Stimulated activated CD4-positive, alpha-beta T cell treated with anti-CD3 and anti-CD28 coated beads, Interleukin-2, amount 100 ng/mL, for 48 hours (primary cell): ENCODE measurements around the gene PHF2.
A peak's percentile ranks its signal among the peaks of the same experiment; 100 is the strongest.

Experiments
- DNase-seq, 2 donors: peaks; one replicate each; pipeline ENCODE4 v3.0.0-alpha.2; 2020

The PHF2 gene

GRCh38 chr9:93682155-93682968 is 106.0 kb downstream of the PHF2 start:
- DNase-seq = peak; percentile 65 to 70

DNA sequence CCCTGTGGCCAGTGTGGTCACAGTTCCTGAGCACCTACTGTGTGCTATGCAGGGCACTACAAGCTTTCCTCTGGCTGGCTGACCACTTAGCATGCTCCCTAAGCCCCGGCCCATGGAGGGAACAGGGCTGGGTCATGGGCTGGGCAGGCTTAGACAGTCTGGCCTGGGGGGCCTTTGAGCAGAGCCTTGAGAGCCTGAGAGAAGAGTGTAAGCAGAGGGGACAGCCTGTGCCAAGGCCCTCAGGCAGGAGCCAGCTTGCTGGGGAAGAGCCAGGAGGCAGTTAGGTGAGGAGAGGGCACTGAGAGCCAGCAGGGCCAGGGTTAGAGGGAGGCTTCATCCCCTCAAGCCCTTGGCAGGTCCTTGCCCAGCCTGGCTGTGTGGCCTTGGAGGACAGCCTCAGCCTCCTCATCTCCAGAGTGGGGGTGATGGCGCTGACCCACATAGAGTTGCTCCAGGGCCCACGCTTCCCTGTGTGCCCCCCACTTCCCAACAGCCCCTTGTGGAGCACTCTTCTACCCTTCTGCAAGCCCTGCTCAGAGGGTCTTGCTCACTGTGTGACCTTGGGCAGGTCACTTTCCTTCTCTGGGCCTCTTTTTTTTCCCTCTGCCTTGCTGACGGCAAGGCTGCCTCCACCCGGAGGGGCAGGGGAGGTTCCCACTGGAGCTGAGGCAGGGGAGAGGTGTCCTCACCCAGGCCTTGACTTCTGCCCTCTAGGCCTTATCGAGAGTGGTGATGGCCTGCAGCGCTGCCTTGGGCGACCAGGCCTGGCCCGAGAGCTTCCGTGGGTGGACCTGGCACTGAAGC is 107.1 kb downstream of the PHF2 start:
- DNase-seq = no peak

GRCh38 chr9:93684161-93684765 is 107.9 kb downstream of the PHF2 start:
- DNase-seq = no peak

DNA sequence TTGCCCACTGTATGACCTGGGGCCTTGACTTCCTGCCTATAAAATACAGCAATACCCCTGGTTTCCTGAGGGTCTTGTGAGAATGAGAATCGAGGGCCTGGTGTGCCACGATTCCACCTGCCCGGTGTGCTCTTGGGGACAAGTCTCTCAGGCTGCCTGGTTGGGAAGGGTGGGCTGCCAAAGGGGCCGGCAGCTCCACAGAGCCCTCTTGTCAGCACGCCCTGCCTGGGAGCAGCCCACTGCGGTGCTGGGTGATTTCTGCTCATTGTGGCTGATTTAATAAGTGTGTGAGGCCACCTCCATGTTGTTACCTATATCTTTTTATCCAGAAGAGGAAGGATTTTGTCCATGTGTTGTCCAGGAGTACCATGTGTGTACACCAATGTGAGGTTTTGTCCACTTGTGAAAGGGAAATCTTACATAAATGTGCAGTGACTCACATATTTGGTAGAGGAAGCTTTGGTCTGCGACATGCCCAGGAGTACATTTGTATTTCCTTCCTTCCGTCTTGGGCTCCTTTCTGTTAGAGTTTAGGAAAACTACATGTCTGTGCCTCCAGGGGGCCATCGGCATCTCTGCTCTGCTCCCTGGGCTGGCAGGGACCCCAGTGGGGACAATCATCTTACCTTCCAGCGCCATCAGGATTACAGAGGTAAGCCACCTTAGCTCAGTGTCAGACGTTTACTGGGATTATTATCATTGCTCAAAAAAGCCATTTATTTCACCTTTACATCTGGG is 108.6 kb downstream of the PHF2 start:
- DNase-seq = no peak

DNA sequence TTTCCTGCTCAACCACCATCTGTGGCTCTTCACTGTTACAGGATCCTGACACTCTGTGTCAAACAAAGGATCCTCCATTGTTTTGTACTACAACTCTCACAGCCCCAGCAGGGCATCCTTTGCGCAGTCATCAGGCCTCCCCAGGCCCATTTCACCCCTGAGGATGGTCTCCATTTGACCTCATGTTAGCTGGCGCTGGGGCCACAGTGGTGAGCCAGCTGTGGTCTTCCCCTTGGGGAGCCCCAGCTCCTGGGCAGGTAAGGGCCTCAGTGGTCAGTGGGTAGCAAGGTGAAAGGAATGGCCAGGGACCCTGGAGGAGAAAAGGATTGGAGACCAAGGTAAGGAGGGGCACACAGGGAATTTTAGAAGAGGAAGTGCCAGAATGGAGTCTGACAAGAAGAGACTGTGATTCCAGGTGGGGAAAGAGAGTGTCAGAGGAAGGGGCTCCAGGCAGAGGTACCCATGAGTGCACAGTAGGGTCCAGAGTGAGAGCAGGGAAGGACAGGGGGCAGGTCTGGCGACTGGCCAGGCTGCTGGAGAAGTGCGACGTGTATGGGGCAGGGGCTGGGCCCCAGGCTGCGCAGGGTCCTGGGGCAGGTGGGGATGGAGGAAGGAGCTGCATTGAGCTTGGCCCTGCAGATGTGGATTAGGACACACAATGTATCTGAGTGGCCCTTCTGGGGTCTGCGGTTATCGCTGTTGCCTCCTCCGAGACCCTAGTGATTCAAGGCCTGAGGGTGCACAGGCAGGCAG is 109.9 kb downstream of the PHF2 start:
- DNase-seq = no peak

GRCh38 chr9:93686880-93687236 is 110.5 kb downstream of the PHF2 start:
- no peak for DNase-seq

- DNase-seq = no peak
Measured at GRCh38 chr9:93690618-93691017, 114.2 kb downstream of the PHF2 start.

DNA sequence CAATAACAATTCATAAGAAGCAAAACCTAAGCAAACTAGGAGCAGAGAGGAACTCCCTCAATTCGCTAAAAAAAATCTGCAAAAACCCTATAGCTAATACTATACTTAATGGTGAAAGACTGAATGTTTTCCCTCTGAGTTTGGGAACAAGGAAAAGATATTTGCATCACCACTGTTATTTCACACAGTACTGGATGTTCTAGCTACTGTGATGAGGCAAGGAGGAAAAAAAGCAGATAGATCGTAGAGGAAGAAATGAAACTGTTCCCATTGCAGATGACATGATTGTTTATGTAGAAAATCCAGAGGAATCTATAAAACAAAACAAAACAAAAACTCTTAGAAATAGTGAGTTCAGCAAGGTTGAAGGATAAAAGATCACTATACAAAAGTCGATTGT is 116.7 kb downstream of the PHF2 start:
- DNase-seq = no peak

DNA sequence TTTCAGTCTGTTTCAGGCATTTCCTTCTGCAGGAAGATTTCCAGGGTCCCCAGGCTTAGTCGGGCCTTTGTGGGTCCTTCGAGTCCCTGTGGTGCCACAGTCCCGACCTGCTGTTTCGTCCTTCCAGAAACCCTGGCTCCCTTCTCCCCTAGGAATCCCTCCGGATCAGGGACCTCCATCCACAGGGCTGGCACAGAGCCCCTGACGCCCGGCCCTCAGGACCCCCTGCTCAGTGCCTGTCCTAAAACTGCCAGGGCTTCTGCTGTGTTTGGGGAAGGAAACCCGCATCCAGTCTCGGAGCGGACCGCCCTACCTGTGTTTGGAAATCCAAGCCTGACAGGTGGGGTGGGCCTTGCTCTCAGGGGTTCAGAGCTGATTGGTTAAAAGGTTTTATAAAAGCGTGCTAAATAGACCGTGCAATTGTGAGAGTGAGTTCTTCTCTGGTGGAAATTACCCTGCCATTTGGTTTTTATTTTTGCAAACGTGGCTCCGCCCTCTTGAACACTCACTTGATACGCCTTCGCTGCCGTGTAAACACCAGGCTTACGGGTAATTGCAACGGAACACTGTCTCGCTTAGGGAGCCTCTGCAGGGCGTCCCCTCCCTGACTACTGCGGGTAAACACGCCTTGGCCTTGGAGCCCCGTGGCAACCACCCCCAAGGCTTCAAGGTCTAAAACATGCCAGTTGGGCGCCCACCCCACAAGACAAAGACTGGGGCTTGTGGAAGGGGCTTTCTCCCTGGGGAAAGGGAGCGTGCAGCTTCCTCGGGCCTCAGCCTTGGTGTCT is 121.2 kb downstream of the PHF2 start:
- DNase-seq = no peak

DNA sequence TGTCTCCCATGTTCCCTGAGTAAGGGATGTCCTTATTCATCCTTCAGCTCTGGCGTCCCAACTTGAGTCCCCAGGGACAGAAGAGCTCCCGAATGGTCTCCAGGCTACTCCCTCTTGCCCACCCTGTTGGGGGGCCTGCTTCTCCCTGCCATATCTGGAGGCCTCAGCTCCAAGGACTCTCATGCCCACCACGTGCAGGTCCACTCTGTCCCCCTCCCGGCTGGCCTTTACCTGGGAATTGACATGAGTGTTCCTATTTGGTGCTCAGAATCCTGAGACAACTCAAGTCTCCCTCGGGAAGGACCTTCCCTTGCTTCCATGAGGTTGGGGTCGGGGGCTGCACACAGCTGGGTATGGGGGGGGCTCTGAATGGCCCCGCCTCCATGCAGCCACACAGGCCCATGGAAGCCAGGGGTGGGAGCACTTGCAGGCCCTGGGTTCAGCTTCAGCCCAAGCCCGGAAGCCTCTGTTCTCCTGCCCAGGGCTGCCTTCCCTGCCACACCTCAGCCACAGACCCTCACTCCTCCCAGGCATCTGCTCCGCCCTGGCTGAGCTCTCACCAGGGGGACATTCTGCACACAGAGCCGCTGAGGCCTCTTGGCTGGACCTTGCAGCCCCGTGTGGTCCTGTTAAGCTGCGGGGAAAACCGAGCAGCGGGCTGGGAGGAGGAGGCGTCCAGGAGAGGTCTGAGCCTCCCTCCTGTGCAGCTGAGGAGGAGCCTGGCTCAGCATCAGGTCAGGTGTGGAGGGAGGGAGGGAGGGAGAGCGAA is 121.9 kb downstream of the PHF2 start:
- no peak for DNase-seq

DNA sequence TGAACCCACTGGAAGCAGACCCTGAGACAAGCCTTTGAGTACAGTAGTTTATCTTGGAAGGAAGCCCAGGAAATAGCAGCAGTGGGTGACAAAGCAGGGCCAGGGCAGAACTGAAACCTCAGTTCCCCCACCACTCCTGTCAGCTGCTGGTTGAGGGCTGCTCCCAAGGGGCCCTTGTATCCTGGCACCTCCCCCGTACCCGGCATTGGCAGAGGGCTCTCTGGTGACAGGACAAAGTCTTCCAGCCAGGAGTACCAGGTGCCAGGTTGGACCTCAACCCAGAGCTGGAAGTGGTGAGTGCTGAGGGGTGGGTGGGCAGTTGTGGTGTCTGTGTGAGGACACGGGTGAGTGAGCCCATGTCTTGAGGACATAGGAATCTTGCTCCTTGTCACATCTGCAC is 123.3 kb downstream of the PHF2 start:
- no peak for DNase-seq

- no peak for DNase-seq
Measured at GRCh38 chr9:93701494-93702218, 125.3 kb downstream of the PHF2 start.

DNA sequence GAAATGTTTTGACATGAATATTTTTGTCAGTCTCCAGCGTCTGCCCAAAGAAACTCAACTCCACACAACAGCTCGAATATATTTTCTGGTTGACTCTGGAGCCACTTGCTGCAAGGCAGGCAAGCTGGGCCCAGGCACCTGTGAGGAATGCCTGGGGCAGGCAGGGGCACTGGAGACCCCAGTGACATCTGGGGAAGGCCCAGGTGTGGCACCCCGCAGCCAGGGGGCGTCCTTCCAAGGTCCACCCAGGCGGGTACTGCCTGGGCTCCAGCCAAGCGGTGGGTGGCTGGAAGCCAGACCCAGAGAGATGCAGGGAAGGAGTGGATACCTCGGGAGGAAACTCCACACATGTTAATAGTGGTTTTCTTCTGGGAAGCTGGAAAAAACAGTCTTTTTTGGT is 125.9 kb downstream of the PHF2 start:
- DNase-seq = no peak

DNA sequence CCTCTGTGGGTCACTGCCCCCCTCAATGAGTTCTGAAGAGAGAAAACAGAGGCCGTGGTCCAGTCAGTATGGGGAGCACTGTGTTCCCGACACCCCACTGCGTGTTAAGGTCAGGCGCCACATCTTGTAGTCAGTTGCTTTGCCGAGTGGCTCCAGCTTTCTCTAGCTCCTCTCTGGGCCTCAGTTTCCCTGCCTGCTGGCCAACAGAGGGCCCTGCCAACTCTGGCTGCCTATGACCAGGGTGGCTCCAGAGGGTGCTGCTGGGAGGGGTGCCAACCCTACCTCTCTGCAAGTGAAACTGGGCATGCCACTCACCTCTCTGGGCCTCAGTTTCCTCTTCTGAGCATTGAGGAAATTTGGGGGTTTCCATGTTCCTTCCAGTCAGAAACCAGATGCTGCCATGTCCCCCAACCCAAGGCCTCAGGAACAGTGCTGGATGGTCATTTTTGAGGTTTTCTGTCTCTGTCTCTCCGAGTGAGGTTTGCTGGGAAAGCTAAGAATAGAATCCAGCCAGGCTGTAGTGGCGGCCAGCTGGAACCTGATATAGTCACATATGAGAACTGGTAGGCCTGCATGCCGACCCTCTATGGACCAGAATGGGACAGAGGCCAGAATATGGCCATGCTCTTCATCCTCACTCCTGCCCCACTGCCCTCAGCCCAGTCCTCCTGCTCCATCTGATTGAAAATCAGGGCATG is 132.1 kb downstream of the PHF2 start:
- DNase-seq = no peak

GRCh38 chr9:93708987-93709302 is 132.6 kb downstream of the PHF2 start:
- DNase-seq = no peak

DNA sequence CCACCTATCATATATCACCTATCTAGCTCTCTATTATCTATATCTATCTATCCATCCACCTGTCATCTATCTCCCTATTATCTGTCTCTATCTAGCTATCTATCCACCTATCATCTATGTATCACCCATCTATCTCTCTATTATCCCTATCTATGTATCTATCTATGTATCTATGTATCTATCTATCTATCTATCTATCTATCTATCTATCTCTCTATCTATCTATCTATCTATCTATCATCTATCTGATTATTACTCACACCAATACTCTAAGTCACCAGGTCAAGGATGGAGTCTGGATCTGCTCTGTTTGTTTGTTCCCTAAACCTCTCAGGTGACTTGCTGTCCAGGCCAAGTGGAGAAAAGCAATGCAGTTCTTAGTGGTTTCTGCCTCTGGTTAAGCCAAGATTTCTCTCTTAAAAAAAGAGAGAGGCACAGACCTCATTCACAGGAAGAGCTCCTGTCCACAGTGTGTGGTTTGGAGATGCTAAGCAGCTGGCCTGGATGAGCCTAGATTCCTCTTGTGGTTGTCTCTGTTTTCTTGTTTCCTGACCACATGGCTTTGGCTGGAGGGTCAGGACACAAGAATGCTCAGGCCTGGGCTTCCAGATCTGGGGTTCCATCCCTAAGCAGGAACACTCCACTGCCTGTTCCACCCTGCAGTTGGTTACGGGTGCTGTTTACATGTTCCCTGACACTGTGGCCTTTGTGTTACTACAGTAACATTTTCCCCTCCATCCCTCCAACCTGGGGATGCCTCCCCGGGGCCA is 133.4 kb downstream of the PHF2 start:
- DNase-seq = no peak

- no peak for DNase-seq
Measured at GRCh38 chr9:93710370-93710723, 134.0 kb downstream of the PHF2 start.

GRCh38 chr9:93711002-93711401 is 134.6 kb downstream of the PHF2 start:
- DNase-seq = no peak

DNA sequence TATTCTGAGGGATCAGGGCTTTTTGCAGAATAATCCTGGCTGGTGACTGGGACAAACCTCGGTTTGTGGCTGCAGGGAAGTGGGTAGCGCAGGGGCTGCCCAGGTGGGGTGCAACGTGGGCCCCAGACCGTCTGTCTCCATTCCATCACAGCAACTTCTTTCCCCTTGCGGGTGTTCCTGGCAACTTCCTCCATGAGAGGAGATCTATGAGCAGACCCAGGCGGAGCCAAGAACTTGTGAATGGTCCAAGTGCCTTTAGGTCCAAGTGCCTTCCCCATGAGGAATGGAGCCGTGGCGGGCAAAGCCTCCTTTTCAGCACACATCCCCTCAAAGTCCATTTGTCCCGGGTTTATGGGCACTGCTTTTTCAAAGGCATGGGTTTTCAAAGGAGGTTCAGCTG is 136.5 kb downstream of the PHF2 start:
- DNase-seq = no peak
